ENCODE data around the gene FES.

DNA sequence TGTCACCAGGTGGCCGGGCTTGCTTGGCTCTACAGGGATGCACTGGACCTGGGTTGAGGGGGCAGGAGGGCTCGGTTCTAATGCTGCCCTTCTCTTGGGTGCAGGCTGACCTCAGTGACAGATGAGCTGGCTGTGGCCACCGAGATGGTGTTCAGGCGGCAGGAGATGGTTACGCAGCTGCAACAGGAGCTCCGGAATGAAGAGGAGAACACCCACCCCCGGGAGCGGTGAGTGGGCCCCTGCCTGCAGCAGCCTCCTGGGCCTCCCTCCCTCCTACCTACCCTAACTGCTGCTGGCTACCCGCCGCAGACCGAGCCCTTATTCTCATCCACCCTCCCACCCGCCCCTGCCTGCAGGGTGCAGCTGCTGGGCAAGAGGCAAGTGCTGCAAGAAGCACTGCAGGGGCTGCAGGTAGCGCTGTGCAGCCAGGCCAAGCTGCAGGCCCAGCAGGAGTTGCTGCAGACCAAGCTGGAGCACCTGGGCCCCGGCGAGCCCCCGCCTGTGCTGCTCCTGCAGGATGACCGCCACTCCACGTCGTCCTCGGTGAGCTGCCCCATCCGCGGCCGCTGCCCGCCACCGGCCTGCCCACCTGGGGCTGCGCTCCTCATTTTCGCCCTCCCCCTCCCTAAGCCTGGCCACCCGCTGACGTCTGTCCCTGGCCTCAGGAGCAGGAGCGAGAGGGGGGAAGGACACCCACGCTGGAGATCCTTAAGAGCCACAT, 5.6 kb downstream of the FES start:
- TF ChIP-seq, protein P1, sequence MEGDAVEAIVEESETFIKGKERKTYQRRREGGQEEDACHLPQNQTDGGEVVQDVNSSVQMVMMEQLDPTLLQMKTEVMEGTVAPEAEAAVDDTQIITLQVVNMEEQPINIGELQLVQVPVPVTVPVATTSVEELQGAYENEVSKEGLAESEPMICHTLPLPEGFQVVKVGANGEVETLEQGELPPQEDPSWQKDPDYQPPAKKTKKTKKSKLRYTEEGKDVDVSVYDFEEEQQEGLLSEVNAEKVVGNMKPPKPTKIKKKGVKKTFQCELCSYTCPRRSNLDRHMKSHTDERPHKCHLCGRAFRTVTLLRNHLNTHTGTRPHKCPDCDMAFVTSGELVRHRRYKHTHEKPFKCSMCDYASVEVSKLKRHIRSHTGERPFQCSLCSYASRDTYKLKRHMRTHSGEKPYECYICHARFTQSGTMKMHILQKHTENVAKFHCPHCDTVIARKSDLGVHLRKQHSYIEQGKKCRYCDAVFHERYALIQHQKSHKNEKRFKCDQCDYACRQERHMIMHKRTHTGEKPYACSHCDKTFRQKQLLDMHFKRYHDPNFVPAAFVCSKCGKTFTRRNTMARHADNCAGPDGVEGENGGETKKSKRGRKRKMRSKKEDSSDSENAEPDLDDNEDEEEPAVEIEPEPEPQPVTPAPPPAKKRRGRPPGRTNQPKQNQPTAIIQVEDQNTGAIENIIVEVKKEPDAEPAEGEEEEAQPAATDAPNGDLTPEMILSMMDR (IDR thresholded peaks at IDR 0.05), result no peak
- no peak for TF ChIP-seq POLR2AphosphoS5 (IDR thresholded peaks at IDR 0.05)
- TF ChIP-seq POLR2A (IDR thresholded peaks at IDR 0.05), result no peak
- TF ChIP-seq EP300 (IDR thresholded peaks at IDR 0.05; ENCODE audit: low read depth), result no peak

All from transverse colon (tissue), 4 donors.